Caco-2 (cell line): ENCODE data around the gene UTF1. TPM values are rescaled to one million over a fixed set of nuclear protein-coding genes. Genes with fewer than 3 reads are reported as not detected.

Experiments used
- BruUV-seq: library from RNA; stranded (reverse); fragments of 400-500 nt; replicated peaks from 2 replicates; lab custom pipeline; 2021; lab: Mats Ljungman, UMichigan
- CTCF ChIA-PET: fragments of 300-600 bp; sonication (Branson Sonifier 250); formaldehyde crosslinking; loops from one replicate; lab custom pipeline; 2022; ENCODE audit warnings: antibody characterized with exemption; lab: Charles Lee
- POLR2A ChIA-PET: fragments of 300-600 bp; sonication (Branson Sonifier 250); formaldehyde crosslinking; loops from one replicate; lab custom pipeline; 2022; ENCODE audit warnings: antibody characterized with exemption; lab: Charles Lee
- DNase-seq, 2 experiments: peaks; one replicate each; pipeline versions ENCODE4 v3.0.0 to v3.0.0-alpha.2; 2020 to 2022
- H3K27me3 ChIP-seq: replicated peaks from 2 replicates; pipeline ENCODE4 v1.6.0; 2011; ENCODE audit warnings: low read length; ENCODE audit not compliant: control insufficient read depth, insufficient read depth
- H3K36me3 ChIP-seq: 2 replicates; pipeline ENCODE4 v1.5.1; 2011; ENCODE audit warnings: low read length; ENCODE audit not compliant: control insufficient read depth, insufficient read depth
- H3K4me1 ChIP-seq: fragments of 250-450 bp; sonication (Bioruptor Pico); 2 replicates; pipeline ENCODE4 v1.5.1; 2020; ENCODE audit warnings: mild to moderate bottlenecking
- H3K4me3 ChIP-seq: 2 replicates; pipeline ENCODE4 v1.5.1; 2011; ENCODE audit warnings: low read depth, mild to moderate bottlenecking, control low read depth, low read length
- H3K9me3 ChIP-seq: fragments of 250-450 bp; sonication (Bioruptor Pico); 2 replicates; pipeline ENCODE4 v1.5.1; 2020; ENCODE audit warnings: mild to moderate bottlenecking, moderate library complexity
- H3K27ac Mint-ChIP-seq: one replicate; pipeline ENCODE4 v1.8.0; 2022; ENCODE audit warnings: mixed read lengths; ENCODE audit not compliant: unreplicated experiment
- H3K27me3 Mint-ChIP-seq: one replicate; pipeline ENCODE4 v1.8.0; 2022; ENCODE audit warnings: mixed read lengths; ENCODE audit not compliant: insufficient read depth, unreplicated experiment
- H3K36me3 Mint-ChIP-seq: one replicate; pipeline ENCODE4 v1.8.0; 2022; ENCODE audit warnings: mild to moderate bottlenecking, mixed read lengths; ENCODE audit not compliant: insufficient read depth, unreplicated experiment
- H3K4me1 Mint-ChIP-seq: one replicate; pipeline ENCODE4 v1.8.0; 2022; ENCODE audit warnings: low read depth, mixed read lengths; ENCODE audit not compliant: unreplicated experiment
- H3K4me3 Mint-ChIP-seq: one replicate; pipeline ENCODE4 v1.8.0; 2022; ENCODE audit warnings: mild to moderate bottlenecking, moderate library complexity, mixed read lengths; ENCODE audit not compliant: unreplicated experiment
- H3K9me3 Mint-ChIP-seq: one replicate; pipeline ENCODE4 v1.8.0; 2022; ENCODE audit warnings: mixed read lengths; ENCODE audit not compliant: unreplicated experiment
- intact Hi-C: fragments of 100-400 bp; cut with micrococcal nuclease; formaldehyde crosslinking; loops from one replicate; pipeline ENCODE4 v1.10.0; 2022; ENCODE audit not compliant: unreplicated experiment
- total RNA-seq: library from RNA; stranded (reverse); gene quantifications from 2 replicates; pipeline ENCODE4 v1.2.3, GENCODE V29; 2022
- TF ChIP-seq, protein P1 (sequence below), 2 experiments: fragments of 200-600 bp in 1 of 2; IDR thresholded peaks; 1 replicate in 1 of 2; 2 replicates in 1 of 2; pipeline versions ENCODE4 v1.5.1 to v1.8.0; 2011 to 2022; ENCODE audit warnings: antibody characterized with exemption in 1 of 2, control low read depth in 1 of 2, inconsistent platforms in 1 of 2, low read depth in 1 of 2, low read length in 1 of 2, mild to moderate bottlenecking in 1 of 2, moderate library complexity in 1 of 2; ENCODE audit not compliant: insufficient read depth in 1 of 2, severe bottlenecking in 1 of 2, unreplicated experiment in 1 of 2

The UTF1 gene
- total RNA-seq, 1 experiment from 2014 or later: not detected

DNA sequence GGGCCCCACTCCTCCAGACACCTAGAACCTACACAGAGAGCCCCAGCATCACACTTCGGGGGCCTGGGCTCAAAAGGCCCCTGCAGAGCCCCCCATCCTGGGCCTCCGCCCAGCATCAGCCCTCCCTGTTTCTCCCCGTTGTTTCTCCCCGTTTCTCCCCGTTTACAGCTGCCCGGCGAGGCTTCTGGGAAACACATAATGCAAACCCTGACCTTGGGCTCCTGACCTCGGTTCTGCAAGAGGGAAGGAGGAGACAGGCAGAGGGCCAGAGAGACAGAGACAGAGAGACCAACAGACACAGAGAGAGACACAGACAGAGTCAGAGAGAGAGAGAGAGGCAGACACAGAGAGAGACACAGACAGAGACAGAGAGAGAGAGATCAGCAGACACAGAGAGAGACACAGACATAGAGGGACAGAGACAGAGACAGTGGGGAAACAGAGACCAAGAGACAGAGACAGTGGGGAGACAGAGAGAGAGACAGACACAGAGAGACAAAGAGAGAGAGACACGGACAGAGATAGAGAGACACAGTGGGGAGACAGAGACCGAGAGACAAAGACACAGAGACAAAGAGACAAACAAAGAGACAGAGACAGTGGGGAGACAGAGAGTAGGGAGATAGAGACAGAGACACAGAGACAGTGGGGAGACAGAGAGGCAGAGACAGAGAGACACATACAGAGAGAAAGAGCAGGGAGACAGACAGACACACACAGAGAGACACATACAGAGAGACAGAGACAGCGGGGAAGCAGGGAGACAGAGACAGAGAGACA, 20.1 kb downstream of the UTF1 start:
- no peaks in the 10 kb centered on the region for H3K9me3 ChIP-seq
- TF ChIP-seq, protein P1, sequence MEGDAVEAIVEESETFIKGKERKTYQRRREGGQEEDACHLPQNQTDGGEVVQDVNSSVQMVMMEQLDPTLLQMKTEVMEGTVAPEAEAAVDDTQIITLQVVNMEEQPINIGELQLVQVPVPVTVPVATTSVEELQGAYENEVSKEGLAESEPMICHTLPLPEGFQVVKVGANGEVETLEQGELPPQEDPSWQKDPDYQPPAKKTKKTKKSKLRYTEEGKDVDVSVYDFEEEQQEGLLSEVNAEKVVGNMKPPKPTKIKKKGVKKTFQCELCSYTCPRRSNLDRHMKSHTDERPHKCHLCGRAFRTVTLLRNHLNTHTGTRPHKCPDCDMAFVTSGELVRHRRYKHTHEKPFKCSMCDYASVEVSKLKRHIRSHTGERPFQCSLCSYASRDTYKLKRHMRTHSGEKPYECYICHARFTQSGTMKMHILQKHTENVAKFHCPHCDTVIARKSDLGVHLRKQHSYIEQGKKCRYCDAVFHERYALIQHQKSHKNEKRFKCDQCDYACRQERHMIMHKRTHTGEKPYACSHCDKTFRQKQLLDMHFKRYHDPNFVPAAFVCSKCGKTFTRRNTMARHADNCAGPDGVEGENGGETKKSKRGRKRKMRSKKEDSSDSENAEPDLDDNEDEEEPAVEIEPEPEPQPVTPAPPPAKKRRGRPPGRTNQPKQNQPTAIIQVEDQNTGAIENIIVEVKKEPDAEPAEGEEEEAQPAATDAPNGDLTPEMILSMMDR (IDR thresholded peaks at IDR 0.05; ENCODE audit: insufficient read depth in 1 of 2, low read depth in 1 of 2, low read length in 1 of 2, severe bottlenecking in 1 of 2, unreplicated experiment in 1 of 2): no peak
- H3K36me3 ChIP-seq: no peaks in the 10 kb centered on the region
- no peaks in the 10 kb centered on the region for H3K9me3 Mint-ChIP-seq
- DNase-seq: no peak
- intact Hi-C loops: loop anchor here (5.0 kb wide), 1 partner anchor 57 kb away; the partner anchor contains the start of genes TUBGCP2 and ZNF511
- no peaks in the 10 kb centered on the region for H3K36me3 Mint-ChIP-seq
- peaks cover 7% of the 10 kb centered on the region for H3K4me1 Mint-ChIP-seq
- H3K4me3 Mint-ChIP-seq: no peak overlapping the region
- H3K4me3 ChIP-seq: no peak overlapping the region
- no TSS peak for BruUV-seq
- H3K27me3 Mint-ChIP-seq: no peaks in the 10 kb centered on the region
- H3K27ac Mint-ChIP-seq: no peak overlapping the region
- ChIA-PET POLR2A (no interaction called here), CTCF (no interaction called here)
- H3K27me3 ChIP-seq: no peaks in the 10 kb centered on the region
- peaks cover 26% of the 10 kb centered on the region for H3K4me1 ChIP-seq

DNA sequence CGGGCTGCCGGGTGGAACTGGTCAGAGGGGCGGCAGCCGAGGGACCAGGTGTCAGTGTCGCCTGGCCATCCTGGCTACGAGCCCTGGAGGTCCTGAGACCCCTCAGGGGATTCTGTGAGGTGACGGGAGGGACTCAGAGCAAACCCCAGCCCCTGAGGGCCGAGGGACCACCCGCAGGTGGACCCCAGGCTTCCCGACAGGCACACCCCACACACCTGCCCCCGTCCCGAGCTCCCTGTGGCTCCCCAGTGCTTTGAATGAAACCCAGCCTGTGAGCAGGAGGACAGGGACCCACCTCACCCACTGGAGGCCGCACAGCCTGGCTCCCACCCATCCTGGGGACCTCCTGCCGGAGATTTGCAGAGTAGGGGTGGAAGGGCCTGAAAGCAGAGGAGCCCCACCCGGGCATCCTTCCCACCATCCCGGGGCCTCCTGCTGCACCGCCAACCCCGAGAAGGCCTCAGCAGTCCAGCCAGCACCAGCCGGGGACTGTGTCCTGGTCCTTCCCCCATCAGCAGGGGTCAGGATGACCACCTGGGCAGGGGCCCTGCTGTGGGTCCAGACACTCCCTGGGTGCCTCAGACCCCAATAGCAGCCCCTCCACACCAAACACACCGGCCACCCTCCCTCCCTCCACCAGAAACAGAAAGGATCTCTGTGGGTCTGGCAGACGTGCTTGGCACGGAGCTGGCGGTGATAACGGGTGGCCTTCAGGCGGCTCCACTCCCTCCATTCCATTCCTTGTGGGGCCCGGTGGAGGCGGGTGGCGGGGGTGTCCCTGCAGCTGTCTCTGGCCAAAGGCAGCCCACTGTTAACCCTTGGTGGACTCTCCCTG, 21.6 kb downstream of the UTF1 start:
- no TSS peak for BruUV-seq
- H3K36me3 Mint-ChIP-seq: no peaks in the 10 kb centered on the region
- intact Hi-C loops: no loop called here
- Histone ChIP-seq H3K27me3 (no peaks in the 10 kb centered on the region), H3K9me3 (no peaks in the 10 kb centered on the region), H3K4me3 (no peak overlapping the region), H3K36me3 (no peaks in the 10 kb centered on the region), H3K4me1 (peaks cover 12% of the 10 kb centered on the region)
- DNase-seq: no peak
- H3K9me3 Mint-ChIP-seq: no peaks in the 10 kb centered on the region
- CTCF ChIA-PET: interaction anchor here (0.7 kb wide), 1 partner anchor 10 kb away, joined by 3 read pairs; no protein-coding TSS in a partner anchor
- TF ChIP-seq, protein P1 (IDR thresholded peaks at IDR 0.05; ENCODE audit: insufficient read depth in 1 of 2, low read depth in 1 of 2, low read length in 1 of 2, severe bottlenecking in 1 of 2, unreplicated experiment in 1 of 2): no peak
- H3K4me1 Mint-ChIP-seq: peaks cover 7% of the 10 kb centered on the region
- H3K4me3 Mint-ChIP-seq: no peak overlapping the region
- no peaks in the 10 kb centered on the region for H3K27me3 Mint-ChIP-seq
- POLR2A ChIA-PET: no interaction called here
- no peak overlapping the region for H3K27ac Mint-ChIP-seq

DNA sequence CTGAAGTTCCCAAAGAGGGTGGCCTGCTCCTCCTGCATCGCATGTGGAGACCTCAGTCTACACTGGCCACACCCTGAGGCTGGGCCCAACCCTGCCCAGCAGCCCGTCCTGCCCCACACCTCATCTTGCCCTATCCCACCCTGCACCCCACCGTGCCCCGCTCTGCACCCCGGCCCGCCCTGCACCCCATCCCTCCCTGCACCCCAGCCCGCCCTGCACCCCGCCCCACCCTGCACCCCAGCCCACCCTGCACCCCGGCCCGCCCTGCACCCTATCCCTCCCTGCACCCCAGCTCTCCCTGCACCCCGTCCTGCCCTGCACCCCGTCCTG, 22.2 kb downstream of the UTF1 start:
- no peak overlapping the region for H3K4me3 Mint-ChIP-seq
- intact Hi-C loops: no loop called here
- TF ChIP-seq, protein P1 (IDR thresholded peaks at IDR 0.05; ENCODE audit: insufficient read depth in 1 of 2, low read depth in 1 of 2, low read length in 1 of 2, severe bottlenecking in 1 of 2, unreplicated experiment in 1 of 2): no peak
- ChIA-PET CTCF (interaction anchor here (0.7 kb wide), 1 partner anchor 9 kb away, joined by 3 read pairs; no protein-coding TSS in a partner anchor), POLR2A (no interaction called here)
- no peaks in the 10 kb centered on the region for H3K9me3 ChIP-seq
- no peak for DNase-seq
- H3K4me3 ChIP-seq: no peak overlapping the region
- peaks cover 10% of the 10 kb centered on the region for H3K4me1 ChIP-seq
- H3K9me3 Mint-ChIP-seq: no peaks in the 10 kb centered on the region
- no peaks in the 10 kb centered on the region for H3K27me3 Mint-ChIP-seq
- H3K27me3 ChIP-seq: no peaks in the 10 kb centered on the region
- peaks cover 8% of the 10 kb centered on the region for H3K4me1 Mint-ChIP-seq
- H3K27ac Mint-ChIP-seq: no peak overlapping the region
- no peaks in the 10 kb centered on the region for H3K36me3 ChIP-seq
- BruUV-seq: no TSS peak
- H3K36me3 Mint-ChIP-seq: no peaks in the 10 kb centered on the region
